SK-N-SH (cell line): ENCODE measurements around the gene SYNE3.

Source experiments
- ELF1 ChIP-seq: IDR thresholded peaks from 2 replicates; pipeline ENCODE4 v1.4.0; 2012
- EP300 ChIP-seq, 2 experiments: IDR thresholded peaks; 2 replicates each; pipeline versions ENCODE4 v1.4.0 to v1.6.1; 2012; ENCODE audit warnings: borderline replicate concordance in 1 of 2, low read depth in 1 of 2, low read length in 1 of 2
- JUND ChIP-seq: IDR thresholded peaks from 2 replicates; pipeline ENCODE4 v1.4.0; 2012
- MAX ChIP-seq: IDR thresholded peaks from 2 replicates; pipeline ENCODE4 v1.4.0; 2012; ENCODE audit warnings: low read depth
- MEF2A ChIP-seq: IDR thresholded peaks from 2 replicates; pipeline ENCODE4 v1.4.0; 2012; ENCODE audit warnings: low read depth, borderline replicate concordance
- NRF1 ChIP-seq: IDR thresholded peaks from 2 replicates; pipeline ENCODE4 v1.6.1; 2012; ENCODE audit warnings: low read depth, mild to moderate bottlenecking, low read length
- PBX3 ChIP-seq: IDR thresholded peaks from 2 replicates; pipeline ENCODE4; 2012
- RCOR1 ChIP-seq: fragments of 150-350 bp; IDR thresholded peaks from 2 replicates; pipeline ENCODE4 v1.6.1; 2017; ENCODE audit warnings: antibody characterized with exemption, low read length
- TAF1 ChIP-seq: IDR thresholded peaks from 2 replicates; pipeline ENCODE4 v1.6.1; 2012; ENCODE audit warnings: low read depth, mild to moderate bottlenecking, low read length, moderate library complexity, borderline replicate concordance
- TCF12 ChIP-seq: IDR thresholded peaks from 2 replicates; pipeline ENCODE4 v1.4.0; 2012
- YY1 ChIP-seq: IDR thresholded peaks from 2 replicates; pipeline ENCODE4 v1.4.0; 2012; ENCODE audit warnings: low read depth, mild to moderate bottlenecking
- TF ChIP-seq, protein P1 (sequence below): fragments of 200-600 bp; sonication (generic); IDR thresholded peaks from 2 replicates; pipeline ENCODE4 v1.6.1; 2017; ENCODE audit warnings: antibody characterized with exemption, mild to moderate bottlenecking, moderate library complexity
- TF ChIP-seq, protein P2 (sequence below): IDR thresholded peaks from 2 replicates; pipeline ENCODE4 v1.4.0; 2012; ENCODE audit warnings: low read depth, borderline replicate concordance
- TF ChIP-seq, protein P3 (sequence below): fragments of 150-350 bp; IDR thresholded peaks from 2 replicates; pipeline ENCODE4 v1.6.1; 2016; ENCODE audit warnings: mild to moderate bottlenecking, low read depth, low read length

- TF ChIP-seq, protein P1, sequence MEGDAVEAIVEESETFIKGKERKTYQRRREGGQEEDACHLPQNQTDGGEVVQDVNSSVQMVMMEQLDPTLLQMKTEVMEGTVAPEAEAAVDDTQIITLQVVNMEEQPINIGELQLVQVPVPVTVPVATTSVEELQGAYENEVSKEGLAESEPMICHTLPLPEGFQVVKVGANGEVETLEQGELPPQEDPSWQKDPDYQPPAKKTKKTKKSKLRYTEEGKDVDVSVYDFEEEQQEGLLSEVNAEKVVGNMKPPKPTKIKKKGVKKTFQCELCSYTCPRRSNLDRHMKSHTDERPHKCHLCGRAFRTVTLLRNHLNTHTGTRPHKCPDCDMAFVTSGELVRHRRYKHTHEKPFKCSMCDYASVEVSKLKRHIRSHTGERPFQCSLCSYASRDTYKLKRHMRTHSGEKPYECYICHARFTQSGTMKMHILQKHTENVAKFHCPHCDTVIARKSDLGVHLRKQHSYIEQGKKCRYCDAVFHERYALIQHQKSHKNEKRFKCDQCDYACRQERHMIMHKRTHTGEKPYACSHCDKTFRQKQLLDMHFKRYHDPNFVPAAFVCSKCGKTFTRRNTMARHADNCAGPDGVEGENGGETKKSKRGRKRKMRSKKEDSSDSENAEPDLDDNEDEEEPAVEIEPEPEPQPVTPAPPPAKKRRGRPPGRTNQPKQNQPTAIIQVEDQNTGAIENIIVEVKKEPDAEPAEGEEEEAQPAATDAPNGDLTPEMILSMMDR: no peak
- TF ChIP-seq JUND (no peak), PBX3 (no peak), MAX (no peak), YY1 (no peak), ELF1 (no peak), NRF1 (no peak), MEF2A (no peak), TAF1 (no peak), EP300 (IDR thresholded peaks at IDR 0.05; ENCODE audit: borderline replicate concordance in 1 of 2, low read depth in 1 of 2, low read length in 1 of 2) (no peak), RCOR1 (no peak), TCF12 (no peak)
- TF ChIP-seq, protein P2, sequence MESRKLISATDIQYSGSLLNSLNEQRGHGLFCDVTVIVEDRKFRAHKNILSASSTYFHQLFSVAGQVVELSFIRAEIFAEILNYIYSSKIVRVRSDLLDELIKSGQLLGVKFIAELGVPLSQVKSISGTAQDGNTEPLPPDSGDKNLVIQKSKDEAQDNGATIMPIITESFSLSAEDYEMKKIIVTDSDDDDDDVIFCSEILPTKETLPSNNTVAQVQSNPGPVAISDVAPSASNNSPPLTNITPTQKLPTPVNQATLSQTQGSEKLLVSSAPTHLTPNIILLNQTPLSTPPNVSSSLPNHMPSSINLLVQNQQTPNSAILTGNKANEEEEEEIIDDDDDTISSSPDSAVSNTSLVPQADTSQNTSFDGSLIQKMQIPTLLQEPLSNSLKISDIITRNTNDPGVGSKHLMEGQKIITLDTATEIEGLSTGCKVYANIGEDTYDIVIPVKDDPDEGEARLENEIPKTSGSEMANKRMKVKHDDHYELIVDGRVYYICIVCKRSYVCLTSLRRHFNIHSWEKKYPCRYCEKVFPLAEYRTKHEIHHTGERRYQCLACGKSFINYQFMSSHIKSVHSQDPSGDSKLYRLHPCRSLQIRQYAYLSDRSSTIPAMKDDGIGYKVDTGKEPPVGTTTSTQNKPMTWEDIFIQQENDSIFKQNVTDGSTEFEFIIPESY: no peak
- TF ChIP-seq, protein P3, sequence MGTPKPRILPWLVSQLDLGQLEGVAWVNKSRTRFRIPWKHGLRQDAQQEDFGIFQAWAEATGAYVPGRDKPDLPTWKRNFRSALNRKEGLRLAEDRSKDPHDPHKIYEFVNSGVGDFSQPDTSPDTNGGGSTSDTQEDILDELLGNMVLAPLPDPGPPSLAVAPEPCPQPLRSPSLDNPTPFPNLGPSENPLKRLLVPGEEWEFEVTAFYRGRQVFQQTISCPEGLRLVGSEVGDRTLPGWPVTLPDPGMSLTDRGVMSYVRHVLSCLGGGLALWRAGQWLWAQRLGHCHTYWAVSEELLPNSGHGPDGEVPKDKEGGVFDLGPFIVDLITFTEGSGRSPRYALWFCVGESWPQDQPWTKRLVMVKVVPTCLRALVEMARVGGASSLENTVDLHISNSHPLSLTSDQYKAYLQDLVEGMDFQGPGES: no peak
These were observed 21.4 kb downstream of the SYNE3 start for GRCh38 chr14:95495076-95495475.
